NCI-H748 (cell line): ENCODE data around the gene CBR1.

Experiments used
- DNase-seq: peaks from one replicate; lab custom pipeline; 2025; ENCODE audit not compliant: unreplicated experiment; lab: John Stamatoyannopoulos, UW

Gene CBR1

GRCh38 chr21:36069713-36070583, at the start of gene CBR1:
CBR1 (plus strand) TSS chr21:36070024; CDS start chr21:36070116, 92 bp downstream.
- peak; percentile 94 for DNase-seq

- DNase-seq = no peak
Observed at GRCh38 chr21:36021251-36021837, 48.5 kb upstream of the CBR1 start.

GRCh38 chr21:36022427-36023091, 47.3 kb upstream of the CBR1 start:
- DNase-seq = no peak

- DNase-seq = no peak
Observed at GRCh38 chr21:36023092-36023480, 46.7 kb upstream of the CBR1 start.

- DNase-seq = no peak
Observed at GRCh38 chr21:36024782-36025181, 45.0 kb upstream of the CBR1 start.

- DNase-seq = no peak
Observed at GRCh38 chr21:36027347-36027746, 42.5 kb upstream of the CBR1 start.

- peak; percentile 75 for DNase-seq
Observed at GRCh38 chr21:36028127-36029069, 41.4 kb upstream of the CBR1 start.

GRCh38 chr21:36029309-36029708, 40.5 kb upstream of the CBR1 start:
- no peak for DNase-seq

- no peak for DNase-seq
Observed at GRCh38 chr21:36030581-36031189, 39.1 kb upstream of the CBR1 start.

GRCh38 chr21:36032647-36033406, 37.0 kb upstream of the CBR1 start:
- no peak for DNase-seq

GRCh38 chr21:36034211-36034913, 35.5 kb upstream of the CBR1 start:
- DNase-seq = no peak

- DNase-seq = peak; percentile 16
Observed at GRCh38 chr21:36035381-36035791, 34.4 kb upstream of the CBR1 start.

- no peak for DNase-seq
Observed at GRCh38 chr21:36038701-36039497, 30.9 kb upstream of the CBR1 start.

- DNase-seq = no peak
Observed at GRCh38 chr21:36039861-36040260, 30.0 kb upstream of the CBR1 start.

- DNase-seq = no peak
Observed at GRCh38 chr21:36040389-36040788, 29.4 kb upstream of the CBR1 start.

- DNase-seq = no peak
Observed at GRCh38 chr21:36041910-36042309, 27.9 kb upstream of the CBR1 start.

GRCh38 chr21:36044056-36044455, 25.8 kb upstream of the CBR1 start:
- no peak for DNase-seq

GRCh38 chr21:36045993-36046392, 23.8 kb upstream of the CBR1 start:
- no peak for DNase-seq
